BLaER1 (cell line): ENCODE measurements around the gene TGFBR3.
A peak's percentile ranks its signal among the peaks of the same experiment; 100 is the strongest.
"Not testable (repeated sequence)": the region's sequence is repeated elsewhere in the genome, so short reads cannot be mapped to it uniquely, and the experiment has no call there.

Experiments
- H3K27ac ChIP-seq: shearing (Covaris generic); formaldehyde crosslinking; 2 replicates; pipeline ENCODE4 v1.8.1; 2022
- H3K27me3 ChIP-seq: shearing (Covaris generic); formaldehyde crosslinking; 2 replicates; pipeline ENCODE4 v1.8.1; 2022
- H3K36me3 ChIP-seq: shearing (Covaris generic); formaldehyde crosslinking; 2 replicates; pipeline ENCODE4 v1.8.1; 2022
- H3K4me1 ChIP-seq: shearing (Covaris generic); formaldehyde crosslinking; 2 replicates; pipeline ENCODE4 v1.8.1; 2022
- H3K4me2 ChIP-seq: shearing (Covaris generic); formaldehyde crosslinking; 2 replicates; pipeline ENCODE4 v1.8.1; 2022
- H3K4me3 ChIP-seq: shearing (Covaris generic); formaldehyde crosslinking; 2 replicates; pipeline ENCODE4 v1.8.1; 2022
- H3K9ac ChIP-seq: shearing (Covaris generic); formaldehyde crosslinking; 2 replicates; pipeline ENCODE4 v1.8.1; 2022
- H3K9me3 ChIP-seq: shearing (Covaris generic); formaldehyde crosslinking; 2 replicates; pipeline ENCODE4 v1.8.1; 2022
- H4K20me1 ChIP-seq: shearing (Covaris generic); formaldehyde crosslinking; 2 replicates; pipeline ENCODE4 v1.8.1; 2022
- Cebpa-rat ChIP-seq: shearing (Covaris generic); IDR thresholded peaks from 2 replicates; pipeline ENCODE4 v1.8.1; 2022

TGFBR3 gene

GRCh38 chr1:91672601-91673161 lies 213.3 kb downstream of the TGFBR3 start:
- Histone ChIP-seq H3K4me1 (peaks cover 19% of the 10 kb centered on the region), H3K27me3 (no peaks in the 10 kb centered on the region), H4K20me1 (no peaks in the 10 kb centered on the region), H3K4me2 (peak overlapping the region; percentile 8), H3K9ac (no peak overlapping the region), H3K36me3 (no peaks in the 10 kb centered on the region), H3K9me3 (peaks cover 8% of the 10 kb centered on the region; the same call in 1 of the 2 replicates), H3K4me3 (no peak overlapping the region), H3K27ac (no peak overlapping the region)
- no peak for TF ChIP-seq Cebpa-rat

GRCh38 chr1:91670781-91671180 lies 215.2 kb downstream of the TGFBR3 start:
- H3K36me3 ChIP-seq, result no peaks in the 10 kb centered on the region
- TF ChIP-seq Cebpa-rat, result no peak
- no peak overlapping the region for H3K9ac ChIP-seq
- no peaks in the 10 kb centered on the region for H3K27me3 ChIP-seq
- H3K4me1 ChIP-seq, result peaks cover 19% of the 10 kb centered on the region
- H3K4me2 ChIP-seq, result no peak overlapping the region
- H3K4me3 ChIP-seq, result no peak overlapping the region
- no peak overlapping the region for H3K27ac ChIP-seq
- no peaks in the 10 kb centered on the region for H4K20me1 ChIP-seq
- peaks cover 8% of the 10 kb centered on the region; the same call in 1 of the 2 replicates for H3K9me3 ChIP-seq

GRCh38 chr1:91669584-91670350 lies 216.2 kb downstream of the TGFBR3 start:
- no peak for TF ChIP-seq Cebpa-rat
- H3K4me3 ChIP-seq, result no peak overlapping the region
- H3K4me1 ChIP-seq, result peaks cover 19% of the 10 kb centered on the region
- H3K36me3 ChIP-seq, result no peaks in the 10 kb centered on the region
- H3K9ac ChIP-seq, result no peak overlapping the region
- H3K4me2 ChIP-seq, result no peak overlapping the region
- no peak overlapping the region for H3K27ac ChIP-seq
- H3K27me3 ChIP-seq, result no peaks in the 10 kb centered on the region
- no peaks in the 10 kb centered on the region for H4K20me1 ChIP-seq
- peaks cover 8% of the 10 kb centered on the region; the same call in 1 of the 2 replicates for H3K9me3 ChIP-seq

GRCh38 chr1:91666651-91667050 lies 219.3 kb downstream of the TGFBR3 start:
- H3K4me2 ChIP-seq, H3K27me3 ChIP-seq, H4K20me1 ChIP-seq, H3K4me1 ChIP-seq, H3K4me3 ChIP-seq, H3K36me3 ChIP-seq, H3K9me3 ChIP-seq, H3K27ac ChIP-seq, H3K9ac ChIP-seq: not testable (repeated sequence)

- Histone ChIP-seq H3K9me3 (peaks cover 26% of the 10 kb centered on the region), H4K20me1 (no peaks in the 10 kb centered on the region), H3K4me3 (no peak overlapping the region), H3K36me3 (no peaks in the 10 kb centered on the region), H3K27ac (no peak overlapping the region), H3K9ac (no peak overlapping the region), H3K27me3 (no peaks in the 10 kb centered on the region), H3K4me2 (no peak overlapping the region), H3K4me1 (no peaks in the 10 kb centered on the region)
- TF ChIP-seq Cebpa-rat, result no peak
Measured at GRCh38 chr1:91661121-91661520, 224.8 kb downstream of the TGFBR3 start.

GRCh38 chr1:91660708-91661107 lies 225.2 kb downstream of the TGFBR3 start:
- Histone ChIP-seq H3K9me3 (peaks cover 30% of the 10 kb centered on the region), H3K4me1 (no peaks in the 10 kb centered on the region), H3K36me3 (no peaks in the 10 kb centered on the region), H3K4me2 (no peak overlapping the region), H3K4me3 (no peak overlapping the region), H3K27ac (no peak overlapping the region), H4K20me1 (no peaks in the 10 kb centered on the region), H3K9ac (no peak overlapping the region), H3K27me3 (no peaks in the 10 kb centered on the region)
- no peak for TF ChIP-seq Cebpa-rat

- no peaks in the 10 kb centered on the region for H3K27me3 ChIP-seq
- H3K27ac ChIP-seq, result no peak overlapping the region
- peaks cover 31% of the 10 kb centered on the region for H3K9me3 ChIP-seq
- TF ChIP-seq Cebpa-rat, result no peak
- H3K4me1 ChIP-seq, result peaks cover 27% of the 10 kb centered on the region
- no peaks in the 10 kb centered on the region for H3K36me3 ChIP-seq
- H3K4me2 ChIP-seq, result no peak overlapping the region
- no peak overlapping the region for H3K9ac ChIP-seq
- H3K4me3 ChIP-seq, result no peak overlapping the region
- no peaks in the 10 kb centered on the region for H4K20me1 ChIP-seq
Measured at GRCh38 chr1:91655912-91656449, 230.0 kb downstream of the TGFBR3 start.

GRCh38 chr1:91653183-91653582 lies 232.8 kb downstream of the TGFBR3 start:
- TF ChIP-seq Cebpa-rat, result no peak
- H3K4me2 ChIP-seq, result peak overlapping the region; percentile 4; the same call in 1 of the 2 replicates
- H3K27ac ChIP-seq, result no peak overlapping the region
- no peaks in the 10 kb centered on the region for H3K27me3 ChIP-seq
- H3K4me3 ChIP-seq, result no peak overlapping the region
- peaks cover 55% of the 10 kb centered on the region for H3K4me1 ChIP-seq
- no peaks in the 10 kb centered on the region for H4K20me1 ChIP-seq
- no peaks in the 10 kb centered on the region for H3K36me3 ChIP-seq
- H3K9ac ChIP-seq, result no peak overlapping the region
- peaks cover 9% of the 10 kb centered on the region for H3K9me3 ChIP-seq

GRCh38 chr1:91651661-91652071 lies 234.3 kb downstream of the TGFBR3 start:
- H3K27ac ChIP-seq, result 0 out of 2 replicates have a peak overlapping the region, but pooled peaks have one; percentile 23
- H4K20me1 ChIP-seq, result no peaks in the 10 kb centered on the region
- no peaks in the 10 kb centered on the region for H3K36me3 ChIP-seq
- H3K27me3 ChIP-seq, result no peaks in the 10 kb centered on the region
- no peak for TF ChIP-seq Cebpa-rat
- H3K4me2 ChIP-seq, result peak overlapping the region; percentile 65
- no peak overlapping the region for H3K9ac ChIP-seq
- peaks cover 70% of the 10 kb centered on the region for H3K4me1 ChIP-seq
- no peak overlapping the region for H3K4me3 ChIP-seq
- H3K9me3 ChIP-seq, result peaks cover 9% of the 10 kb centered on the region

- Histone ChIP-seq H3K36me3 (no peaks in the 10 kb centered on the region), H3K4me2 (peak overlapping the region; percentile 65), H4K20me1 (no peaks in the 10 kb centered on the region), H3K4me3 (no peak overlapping the region), H3K9me3 (peaks cover 9% of the 10 kb centered on the region), H3K27ac (peak overlapping the region; percentile 57), H3K9ac (peak overlapping the region; percentile 26; the same call in 1 of the 2 replicates), H3K4me1 (peaks cover 74% of the 10 kb centered on the region), H3K27me3 (no peaks in the 10 kb centered on the region)
- no peak for TF ChIP-seq Cebpa-rat
Measured at GRCh38 chr1:91651243-91651642, 234.7 kb downstream of the TGFBR3 start.
